HUES64 (cell line): Measurements from ENCODE around the gene SUPT6H. TPM values are rescaled to one million over a fixed set of nuclear protein-coding genes. Genes with fewer than 3 reads are reported as not detected.

ENCODE experiments used
- H3K27ac ChIP-seq: 2 replicates; pipeline ENCODE4 v1.7.0; 2013; ENCODE audit warnings: low read depth, low read length, inconsistent platforms
- H3K27me3 ChIP-seq: 2 replicates; pipeline ENCODE4 v1.6.1; 2013; ENCODE audit warnings: mild to moderate bottlenecking, low read length; ENCODE audit not compliant: insufficient read depth
- H3K36me3 ChIP-seq: 2 replicates; pipeline ENCODE4 v1.6.1; 2013; ENCODE audit warnings: mild to moderate bottlenecking, low read length; ENCODE audit not compliant: insufficient read depth
- H3K4me1 ChIP-seq: 2 replicates; pipeline ENCODE4 v1.6.1; 2013; ENCODE audit warnings: mild to moderate bottlenecking, low read length, moderate library complexity; ENCODE audit not compliant: insufficient read depth
- H3K4me3 ChIP-seq: 2 replicates; pipeline ENCODE4 v1.5.1; 2013; ENCODE audit warnings: mild to moderate bottlenecking, low read length, moderate library complexity
- H3K9ac ChIP-seq: 2 replicates; pipeline ENCODE4 v1.6.1; 2013; ENCODE audit warnings: mild to moderate bottlenecking, low read depth, low read length
- H3K9me3 ChIP-seq: 2 replicates; pipeline ENCODE4 v1.6.1; 2013; ENCODE audit warnings: low read depth, low read length; ENCODE audit not compliant: insufficient read depth
- WGBS: fragments of 150-250, 120-280 bp; methylation state at CpG from one replicate; pipeline ENCODE4 v1.1.7; 2013; ENCODE audit warnings: missing lambda C conversion rate; 5-methylcytosine and 5-hydroxymethylcytosine counted together
- polyA plus RNA-seq, 2 experiments: library from polyadenylated mRNA; stranded (reverse); fragments of 50-300 nt; gene quantifications; one replicate each; pipeline ENCODE4 v1.2.3, GENCODE V29; 2013

Gene SUPT6H
- polyA plus RNA-seq (2013, experiment 1 of 2): 38.0 TPM
- polyA plus RNA-seq (2013, experiment 2 of 2): 32.8 TPM

GRCh38 chr17:28661635-28662526 lies at the start of gene SUPT6H, which contains the start of gene SDF2:
Gene SUPT6H, plus strand, starts transcription at chr17:28662205. Its CDS starts 11,197 bp downstream, at chr17:28673402.
Gene SDF2, minus strand, starts transcription at chr17:28661906. Its CDS starts 30 bp downstream, at chr17:28661876.
- Histone ChIP-seq H3K36me3 (peaks cover 47% of the 10 kb centered on the region), H3K27ac (peak within 1 kb of the TSS; percentile 89), H3K4me1 (peaks cover 11% of the 10 kb centered on the region; the same call in 1 of the 2 replicates), H3K27me3 (no peaks in the 10 kb centered on the region), H3K4me3 (peak within 1 kb of the TSS; percentile 92), H3K9ac (peak within 1 kb of the TSS; percentile 87), H3K9me3 (peaks cover 13% of the 10 kb centered on the region)
- WGBS: under 1% methylated on average over 66 of the region's 66 CpGs

GRCh38 chr17:28612531-28612930 lies 49.5 kb upstream of the SUPT6H start:
- WGBS: 92% methylated on average over 2 of the region's 2 CpGs
- no peak overlapping the region for H3K9ac ChIP-seq
- H3K36me3 ChIP-seq: peaks cover 95% of the 10 kb centered on the region

GRCh38 chr17:28612936-28613872 lies 48.8 kb upstream of the SUPT6H start:
- Histone ChIP-seq H3K27ac (no peak overlapping the region), H3K9me3 (no peaks in the 10 kb centered on the region), H3K9ac (no peak overlapping the region), H3K36me3 (peaks cover 96% of the 10 kb centered on the region), H3K4me3 (no peak overlapping the region), H3K27me3 (no peaks in the 10 kb centered on the region), H3K4me1 (no peaks in the 10 kb centered on the region)
- 91% methylated on average over 6 of the region's 6 CpGs for WGBS

More at GRCh38 chr17:28612531-28612930, 49.5 kb upstream of the SUPT6H start:
- no peaks in the 10 kb centered on the region for H3K27me3 ChIP-seq
- H3K27ac ChIP-seq: no peak overlapping the region
- no peak overlapping the region for H3K4me3 ChIP-seq
- no peaks in the 10 kb centered on the region for H3K4me1 ChIP-seq
- H3K9me3 ChIP-seq: no peaks in the 10 kb centered on the region

- Histone ChIP-seq H3K36me3 (peaks cover 96% of the 10 kb centered on the region), H3K4me1 (no peaks in the 10 kb centered on the region), H3K9ac (no peak within 1 kb of the TSS), H3K4me3 (no peak within 1 kb of the TSS), H3K9me3 (no peaks in the 10 kb centered on the region), H3K27me3 (no peaks in the 10 kb centered on the region), H3K27ac (no peak within 1 kb of the TSS)
- 96% methylated on average over 5 of the region's 5 CpGs for WGBS
These were observed 48.0 kb upstream of the SUPT6H start, which contains the start of gene RSKR for GRCh38 chr17:28613931-28614381. Gene RSKR, minus strand, starts transcription at chr17:28614185. Its CDS starts 24 bp downstream, at chr17:28614161.

- H3K4me3 ChIP-seq: no peak overlapping the region
- no peak overlapping the region for H3K9ac ChIP-seq
- 93% methylated on average over 3 of the region's 4 CpGs for WGBS
- no peak overlapping the region for H3K27ac ChIP-seq
- H3K27me3 ChIP-seq: no peaks in the 10 kb centered on the region
- H3K4me1 ChIP-seq: no peaks in the 10 kb centered on the region
- no peaks in the 10 kb centered on the region for H3K9me3 ChIP-seq
- peaks cover 98% of the 10 kb centered on the region for H3K36me3 ChIP-seq
These were observed 46.6 kb upstream of the SUPT6H start for GRCh38 chr17:28615260-28615940.

GRCh38 chr17:28616281-28616680 lies 45.7 kb upstream of the SUPT6H start:
- Histone ChIP-seq H3K27me3 (no peaks in the 10 kb centered on the region), H3K4me3 (no peak overlapping the region), H3K9me3 (no peaks in the 10 kb centered on the region), H3K4me1 (no peaks in the 10 kb centered on the region), H3K36me3 (peaks cover 98% of the 10 kb centered on the region), H3K27ac (no peak overlapping the region), H3K9ac (no peak overlapping the region)
- 95% methylated on average over 7 of the region's 7 CpGs for WGBS

- H3K4me3 ChIP-seq: no peak overlapping the region
- no peaks in the 10 kb centered on the region for H3K4me1 ChIP-seq
- H3K9ac ChIP-seq: no peak overlapping the region
- peaks cover 99% of the 10 kb centered on the region for H3K36me3 ChIP-seq
- WGBS: 93% methylated on average over 2 of the region's 3 CpGs
- H3K27ac ChIP-seq: no peak overlapping the region
- H3K9me3 ChIP-seq: no peaks in the 10 kb centered on the region
- H3K27me3 ChIP-seq: no peaks in the 10 kb centered on the region
These were observed 43.5 kb upstream of the SUPT6H start for GRCh38 chr17:28618464-28618863.

- 98% methylated on average over 2 of the region's 2 CpGs for WGBS
- Histone ChIP-seq H3K27ac (no peak overlapping the region), H3K9ac (no peak overlapping the region), H3K9me3 (no peaks in the 10 kb centered on the region), H3K4me3 (no peak overlapping the region), H3K27me3 (no peaks in the 10 kb centered on the region), H3K4me1 (no peaks in the 10 kb centered on the region), H3K36me3 (peaks cover 100% of the 10 kb centered on the region)
These were observed 42.0 kb upstream of the SUPT6H start for GRCh38 chr17:28620010-28620409.

GRCh38 chr17:28622186-28622585 lies 39.8 kb upstream of the SUPT6H start:
- Histone ChIP-seq H3K4me1 (no peaks in the 10 kb centered on the region), H3K9me3 (no peaks in the 10 kb centered on the region), H3K27ac (no peak overlapping the region), H3K4me3 (no peak overlapping the region), H3K9ac (no peak overlapping the region), H3K36me3 (peaks cover 97% of the 10 kb centered on the region), H3K27me3 (no peaks in the 10 kb centered on the region)
- WGBS: 96% methylated on average over 2 of the region's 3 CpGs

GRCh38 chr17:28623696-28624095 lies 38.3 kb upstream of the SUPT6H start:
- Histone ChIP-seq H3K9ac (no peak overlapping the region), H3K27ac (no peak overlapping the region), H3K9me3 (no peaks in the 10 kb centered on the region), H3K27me3 (no peaks in the 10 kb centered on the region), H3K4me3 (no peak overlapping the region), H3K4me1 (no peaks in the 10 kb centered on the region), H3K36me3 (peaks cover 96% of the 10 kb centered on the region)
- WGBS: 94% methylated on average over 4 of the region's 4 CpGs
